ENCODE results near the gene ARTN.
A peak's percentile ranks its signal among the peaks of the same experiment; 100 is the strongest.

ARTN gene

GRCh38 chr1:43947874-43948437 is 14.4 kb downstream of the ARTN start:
- DNase-seq, result no peak

DNA sequence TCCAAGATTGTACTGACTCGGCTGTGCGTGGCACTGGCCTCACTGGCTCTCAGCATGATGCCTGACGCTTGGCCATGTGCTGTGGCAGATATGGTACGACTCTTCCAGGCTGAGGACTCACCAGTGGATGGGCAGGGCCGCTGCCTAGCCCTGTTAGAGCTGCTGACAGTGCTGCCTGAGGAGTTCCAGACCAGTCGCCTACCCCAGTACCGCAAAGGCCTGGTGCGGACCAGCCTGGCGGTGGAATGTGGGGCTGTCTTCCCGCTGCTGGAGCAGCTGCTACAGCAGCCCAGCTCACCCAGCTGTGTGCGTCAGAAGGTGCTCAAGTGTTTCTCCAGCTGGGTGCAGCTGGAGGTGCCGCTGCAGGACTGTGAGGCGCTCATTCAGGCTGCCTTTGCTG is 16.1 kb downstream of the ARTN start:
- no peak for DNase-seq

GRCh38 chr1:43951021-43951985 is 17.7 kb downstream of the ARTN start:
- peak in 1 of 3 experiments; percentile 76 for DNase-seq

DNA sequence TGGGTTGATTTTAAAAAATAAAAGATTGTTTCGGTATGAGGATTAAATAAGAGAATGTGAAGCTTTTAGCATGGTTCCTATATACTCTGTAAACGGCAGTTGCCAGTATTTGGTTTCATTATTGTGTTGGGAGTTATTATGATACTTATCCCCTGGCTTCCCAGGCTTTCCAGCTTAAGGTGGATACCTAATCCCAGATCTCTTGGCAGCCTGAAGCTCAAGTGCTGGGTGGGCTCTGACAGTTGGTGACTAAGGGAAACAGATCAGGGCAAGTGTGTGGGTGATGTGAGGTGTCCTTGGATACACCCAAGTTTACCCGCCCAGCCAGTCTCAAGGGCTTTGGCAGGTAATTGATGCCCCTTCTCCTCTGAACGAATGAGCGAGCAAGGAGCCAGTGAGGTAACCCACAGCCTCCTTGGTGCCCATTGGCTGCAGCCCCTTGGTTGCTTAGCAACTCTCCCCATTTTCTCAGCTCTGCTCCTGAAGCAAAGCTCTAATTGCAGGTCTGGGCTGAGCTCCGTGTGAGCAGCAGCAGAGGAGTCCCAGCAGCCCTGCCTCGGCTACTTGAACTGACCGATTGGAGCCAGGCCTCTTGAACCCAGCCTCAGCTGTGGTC is 19.2 kb downstream of the ARTN start:
- DNase-seq, result peak; percentile 92 to 99 (median 96)

GRCh38 chr1:43953361-43953760 is 19.8 kb downstream of the ARTN start:
- no peak for DNase-seq

GRCh38 chr1:43954036-43954435 is 20.4 kb downstream of the ARTN start:
- no peak for DNase-seq

DNA sequence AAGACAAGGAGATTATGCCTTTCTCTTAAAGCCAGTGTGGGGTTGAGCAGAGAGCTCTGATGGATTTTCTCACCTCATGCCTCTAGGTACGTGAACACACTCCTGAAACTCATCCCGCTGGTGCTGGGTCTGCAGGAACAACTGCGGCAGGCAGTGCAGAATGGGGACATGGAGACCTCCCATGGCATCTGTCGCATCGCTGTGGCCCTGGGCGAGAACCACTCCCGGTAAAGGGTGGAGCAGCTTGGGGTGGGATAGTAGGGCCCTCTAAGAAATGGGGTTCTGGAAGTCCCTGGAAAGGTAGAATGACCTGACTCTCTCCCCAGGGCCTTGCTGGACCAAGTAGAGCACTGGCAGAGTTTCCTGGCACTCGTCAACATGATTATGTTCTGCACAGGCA is 22.6 kb downstream of the ARTN start:
- no peak for DNase-seq

- no peak for DNase-seq
Observed at GRCh38 chr1:43957407-43958040, 23.9 kb downstream of the ARTN start.

DNA sequence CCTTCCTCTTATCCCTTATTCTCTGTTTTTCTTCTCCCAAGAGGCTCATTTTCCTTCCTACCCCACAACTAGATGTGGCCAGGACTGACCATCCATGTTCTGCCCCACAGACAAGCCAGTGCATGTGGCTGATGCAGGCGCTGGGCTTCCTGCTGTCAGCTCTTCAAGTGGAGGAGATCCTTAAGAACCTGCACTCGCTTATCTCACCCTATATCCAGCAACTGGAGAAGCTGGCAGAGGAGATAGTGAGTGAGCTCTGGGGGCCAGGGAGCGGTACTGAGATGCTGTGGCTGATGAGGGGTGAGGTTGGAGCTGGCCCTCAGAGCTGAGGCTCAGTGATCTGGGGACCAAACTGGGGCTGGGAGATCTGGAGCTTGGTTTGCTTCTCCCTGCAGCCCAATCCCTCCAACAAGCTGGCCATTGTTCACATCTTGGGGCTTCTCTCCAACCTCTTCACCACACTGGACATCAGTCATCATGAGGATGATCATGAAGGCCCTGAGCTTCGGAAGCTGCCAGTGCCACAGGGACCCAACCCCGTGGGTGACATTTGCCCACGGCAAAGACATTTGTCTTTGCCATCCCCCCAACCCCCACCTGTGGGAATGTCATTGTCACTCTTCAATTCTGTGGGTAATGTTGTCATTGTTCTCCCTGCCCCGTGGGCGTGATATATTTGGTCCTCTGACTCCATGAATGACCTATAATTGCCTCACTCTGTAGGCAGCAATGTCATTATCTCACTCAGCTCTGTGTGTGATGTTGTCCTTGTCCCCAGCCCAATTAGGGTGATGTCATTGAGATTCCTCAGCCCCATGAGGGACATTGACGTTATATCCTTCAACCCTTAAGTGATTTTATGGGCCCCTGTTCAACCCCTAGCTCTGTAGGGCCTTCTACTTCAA is 25.0 kb downstream of the ARTN start:
- DNase-seq, result no peak

DNA sequence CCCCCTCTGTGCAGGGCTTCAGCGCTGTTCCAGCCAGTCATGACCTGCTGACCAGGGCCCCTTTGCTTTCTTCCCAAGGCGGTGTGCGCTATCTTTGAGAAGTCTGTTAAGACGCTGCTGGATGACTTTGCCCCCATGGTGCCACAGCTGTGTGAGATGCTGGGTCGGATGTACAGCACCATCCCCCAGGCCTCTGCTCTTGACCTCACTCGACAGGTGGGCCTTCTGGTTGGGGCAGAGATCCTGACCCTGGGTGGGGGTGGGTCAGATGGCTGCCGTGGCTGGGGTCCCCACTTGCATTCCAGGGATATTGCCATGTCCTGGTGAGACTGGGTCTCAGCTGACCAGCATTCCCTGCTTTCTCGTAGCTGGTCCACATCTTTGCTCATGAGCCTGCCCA is 27.2 kb downstream of the ARTN start:
- DNase-seq, result no peak

- DNase-seq, result no peak
Observed at GRCh38 chr1:43961692-43962091, 28.1 kb downstream of the ARTN start.

GRCh38 chr1:43962324-43962723 is 28.7 kb downstream of the ARTN start:
- DNase-seq, result no peak

DNA sequence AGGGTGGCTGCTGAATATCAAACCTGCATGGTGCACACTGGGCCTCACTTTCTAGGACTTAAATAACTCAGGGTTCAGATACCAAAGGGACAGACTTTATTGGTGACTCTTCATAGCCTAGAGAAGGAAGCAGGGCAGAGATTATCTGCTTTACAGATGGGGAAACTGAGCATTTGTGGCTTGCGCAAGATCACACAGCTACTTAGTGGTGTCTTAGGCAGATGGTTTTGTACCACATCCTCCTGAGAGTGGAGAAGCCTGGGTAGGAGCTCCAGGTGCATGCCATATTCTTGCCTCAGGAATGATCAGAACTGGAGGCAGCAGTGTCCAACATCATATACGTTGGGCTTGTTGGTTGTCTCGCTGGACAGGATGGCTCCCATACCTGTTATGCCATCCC is 29.4 kb downstream of the ARTN start:
- DNase-seq, result no peak

DNA sequence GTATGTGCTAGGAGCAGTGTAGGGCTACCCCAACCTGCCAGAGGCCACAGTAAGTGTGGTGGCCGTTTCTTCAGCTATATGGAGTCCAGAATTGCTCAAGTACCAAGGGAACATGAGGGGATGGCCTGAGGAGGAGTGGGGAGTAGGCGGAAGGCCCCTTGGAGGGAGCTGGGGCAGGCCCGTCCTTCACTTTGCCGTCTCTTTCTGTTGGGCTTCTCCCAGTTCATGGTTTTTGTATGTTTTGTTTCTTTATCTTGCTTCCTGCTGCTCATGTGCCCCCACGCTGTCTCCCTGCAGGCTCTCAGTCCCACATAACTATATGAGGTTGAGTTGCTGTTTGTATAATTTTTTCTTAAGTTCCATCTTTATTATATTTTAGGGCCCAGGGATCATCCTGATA is 30.3 kb downstream of the ARTN start:
- no peak for DNase-seq

- DNase-seq, result no peak
Observed at GRCh38 chr1:43965316-43965715, 31.7 kb downstream of the ARTN start.

DNA sequence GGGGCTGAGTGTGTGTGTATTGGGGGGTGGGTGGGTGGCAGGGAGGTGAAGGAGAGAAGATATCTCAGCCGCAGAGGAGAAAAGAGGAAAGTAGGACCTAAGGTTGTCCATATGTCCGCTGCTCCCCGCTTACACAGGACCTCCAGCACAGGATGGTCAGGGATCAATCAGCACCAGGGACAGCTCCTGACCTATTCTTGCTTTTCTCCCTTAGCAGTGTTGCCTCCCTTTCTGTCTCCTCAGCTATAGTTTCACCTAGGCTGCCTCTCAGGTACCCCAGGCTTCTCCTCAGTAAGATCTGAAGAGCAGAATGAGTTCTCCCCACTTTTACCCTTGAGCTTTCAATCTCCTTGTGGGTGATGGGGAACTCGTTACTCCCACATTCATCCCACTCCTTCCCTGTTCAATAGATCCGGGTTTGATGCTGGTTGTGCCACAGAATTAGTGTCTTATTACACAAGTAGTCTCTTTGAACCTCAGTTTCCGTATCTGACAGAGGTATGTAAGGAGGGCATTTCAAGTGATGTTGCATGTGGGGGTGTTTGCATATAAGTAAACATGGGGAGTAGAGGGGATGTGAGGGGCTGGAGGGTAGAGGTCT is 34.8 kb downstream of the ARTN start:
- DNase-seq, result no peak

- DNase-seq, result no peak
Observed at GRCh38 chr1:43969416-43969745, 35.8 kb downstream of the ARTN start.

GRCh38 chr1:43969746-43970466 is 36.3 kb downstream of the ARTN start, which contains the start of gene DPH2:
Gene DPH2 (plus strand): TSS chr1:43970010. CDS start chr1:43970176, 166 bp downstream.
- DNase-seq, result peak; percentile 95 to 98 (median 96)

- DNase-seq, result no peak
Observed at GRCh38 chr1:43970502-43970901, 36.9 kb downstream of the ARTN start.

DNA sequence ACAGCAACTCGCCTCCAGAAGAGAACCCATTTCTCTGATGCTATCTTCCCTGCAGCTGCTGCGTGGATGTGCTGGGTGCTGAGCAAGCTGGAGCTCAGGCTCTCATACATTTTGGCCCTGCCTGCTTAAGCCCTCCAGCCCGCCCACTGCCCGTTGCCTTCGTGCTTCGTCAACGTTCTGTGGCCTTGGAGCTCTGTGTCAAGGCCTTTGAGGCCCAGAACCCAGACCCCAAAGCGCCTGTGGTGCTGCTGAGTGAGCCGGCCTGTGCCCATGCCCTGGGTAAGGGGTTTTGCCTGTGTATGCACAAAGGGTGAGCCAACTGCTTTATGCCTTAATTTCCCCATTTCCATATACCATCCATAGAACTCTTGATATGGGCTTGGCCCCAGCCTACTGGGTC is 37.3 kb downstream of the ARTN start:
- DNase-seq, result no peak

DNA sequence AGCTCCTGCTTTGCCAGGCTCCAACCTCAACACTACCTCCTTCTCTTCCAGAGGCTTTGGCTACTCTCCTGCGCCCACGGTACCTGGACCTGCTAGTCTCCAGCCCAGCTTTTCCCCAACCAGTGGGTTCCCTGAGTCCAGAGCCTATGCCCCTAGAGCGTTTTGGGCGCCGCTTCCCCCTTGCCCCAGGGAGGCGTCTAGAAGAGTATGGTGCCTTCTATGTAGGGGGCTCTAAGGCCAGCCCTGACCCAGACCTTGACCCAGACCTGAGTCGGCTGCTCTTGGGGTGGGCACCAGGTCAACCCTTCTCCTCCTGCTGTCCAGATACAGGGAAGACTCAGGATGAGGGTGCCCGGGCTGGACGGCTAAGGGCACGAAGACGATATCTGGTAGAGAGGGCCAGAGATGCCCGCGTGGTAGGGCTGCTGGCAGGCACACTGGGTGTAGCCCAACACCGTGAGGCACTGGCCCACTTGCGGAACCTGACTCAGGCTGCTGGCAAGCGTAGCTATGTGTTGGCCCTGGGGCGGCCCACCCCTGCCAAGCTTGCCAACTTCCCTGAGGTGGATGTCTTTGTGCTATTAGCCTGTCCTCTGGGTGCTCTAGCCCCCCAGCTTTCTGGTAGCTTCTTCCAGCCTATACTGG is 37.9 kb downstream of the ARTN start:
- DNase-seq, result no peak

All from NCI-H1417 (cell line).